ENCODE results near the gene BEGAIN. TPM values are rescaled to one million over a fixed set of nuclear protein-coding genes. Genes with fewer than 3 reads are reported as not detected.

The BEGAIN gene
- total RNA-seq, 4 donors from 2014 or later, result 0.47 to 1.5 (median 0.53) TPM; not detected in 1

- Histone ChIP-seq H3K4me3 (no peak overlapping the region), H3K9me3 (peaks cover 0 to 12% (median 0%) of the 10 kb centered on the region in 3 donors), H3K36me3 (no peaks in the 10 kb centered on the region), H3K4me1 (no peaks in the 10 kb centered on the region), H3K27ac (no peak overlapping the region), H3K27me3 (peaks cover 0 to 76% (median 2%) of the 10 kb centered on the region in 4 donors)
- TF ChIP-seq POLR2A (IDR thresholded peaks at IDR 0.05), result no peak
- TF ChIP-seq, protein P1, sequence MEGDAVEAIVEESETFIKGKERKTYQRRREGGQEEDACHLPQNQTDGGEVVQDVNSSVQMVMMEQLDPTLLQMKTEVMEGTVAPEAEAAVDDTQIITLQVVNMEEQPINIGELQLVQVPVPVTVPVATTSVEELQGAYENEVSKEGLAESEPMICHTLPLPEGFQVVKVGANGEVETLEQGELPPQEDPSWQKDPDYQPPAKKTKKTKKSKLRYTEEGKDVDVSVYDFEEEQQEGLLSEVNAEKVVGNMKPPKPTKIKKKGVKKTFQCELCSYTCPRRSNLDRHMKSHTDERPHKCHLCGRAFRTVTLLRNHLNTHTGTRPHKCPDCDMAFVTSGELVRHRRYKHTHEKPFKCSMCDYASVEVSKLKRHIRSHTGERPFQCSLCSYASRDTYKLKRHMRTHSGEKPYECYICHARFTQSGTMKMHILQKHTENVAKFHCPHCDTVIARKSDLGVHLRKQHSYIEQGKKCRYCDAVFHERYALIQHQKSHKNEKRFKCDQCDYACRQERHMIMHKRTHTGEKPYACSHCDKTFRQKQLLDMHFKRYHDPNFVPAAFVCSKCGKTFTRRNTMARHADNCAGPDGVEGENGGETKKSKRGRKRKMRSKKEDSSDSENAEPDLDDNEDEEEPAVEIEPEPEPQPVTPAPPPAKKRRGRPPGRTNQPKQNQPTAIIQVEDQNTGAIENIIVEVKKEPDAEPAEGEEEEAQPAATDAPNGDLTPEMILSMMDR (IDR thresholded peaks at IDR 0.05), result no peak
- intact Hi-C loops (cut with DNase I), result no loop called here
- no CpG with 5 or more reads among the region's 4 CpGs for WGBS, 2 donors
- no peak for DNase-seq
Measured at GRCh38 chr14:100605230-100605629, 18.0 kb upstream of the BEGAIN start.

DNA sequence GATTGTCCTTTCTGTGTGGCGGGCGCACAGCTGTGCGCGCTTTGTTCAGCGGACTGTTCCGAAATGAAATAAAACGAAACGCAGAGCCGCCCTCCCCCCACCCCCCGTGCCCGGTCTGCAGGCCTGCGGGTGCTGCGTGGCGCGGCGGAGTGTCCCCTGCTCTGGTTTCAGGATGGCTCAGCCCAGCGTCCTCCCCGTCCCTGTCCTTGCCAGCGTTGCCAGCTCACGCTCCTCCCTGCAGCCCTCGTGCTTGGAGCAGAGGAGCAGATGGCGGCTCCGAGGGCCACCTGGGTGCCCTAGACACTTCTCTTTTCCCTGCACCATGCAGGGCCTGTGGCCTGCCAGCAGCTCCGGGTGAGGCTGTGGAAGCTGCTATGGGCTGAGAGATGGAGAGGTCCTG is 17.5 kb upstream of the BEGAIN start:
- H3K27ac ChIP-seq, result no peak overlapping the region
- no peaks in the 10 kb centered on the region for H3K36me3 ChIP-seq
- H3K4me3 ChIP-seq, result no peak overlapping the region
- intact Hi-C loops (cut with DNase I), result no loop called here
- WGBS, 2 donors, result 85 to 96% methylated on average over 14 to 16 of the region's 24 CpGs
- peaks cover 0 to 75% (median 2%) of the 10 kb centered on the region in 4 donors for H3K27me3 ChIP-seq
- no peak for TF ChIP-seq POLR2A (IDR thresholded peaks at IDR 0.05)
- TF ChIP-seq, protein P1 (IDR thresholded peaks at IDR 0.05), result no peak
- no peaks in the 10 kb centered on the region for H3K4me1 ChIP-seq
- DNase-seq, result no peak
- H3K9me3 ChIP-seq, result peaks cover 0 to 12% (median 0%) of the 10 kb centered on the region in 3 donors

DNA sequence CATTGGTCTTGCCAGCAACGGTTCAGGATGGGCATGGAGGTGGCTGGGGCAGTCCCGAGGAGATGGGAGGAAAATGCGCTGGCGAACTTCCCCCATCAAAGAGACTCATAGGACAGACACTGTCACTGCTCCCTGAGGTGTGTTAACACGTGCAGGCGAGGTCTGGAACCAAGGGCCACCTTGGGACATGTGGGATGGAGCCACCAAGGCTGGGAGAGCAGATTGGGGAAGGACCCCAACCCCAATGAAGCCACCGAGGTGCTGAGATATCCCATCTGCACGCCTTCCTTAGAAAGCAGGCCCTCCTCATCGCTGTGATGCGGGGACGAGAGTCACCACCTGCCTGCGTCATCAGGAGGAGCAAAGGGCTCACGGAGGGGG is 16.9 kb upstream of the BEGAIN start:
- Histone ChIP-seq H3K4me1 (no peaks in the 10 kb centered on the region), H3K27ac (no peak overlapping the region), H3K4me3 (no peak overlapping the region), H3K36me3 (no peaks in the 10 kb centered on the region), H3K27me3 (peaks cover 0 to 73% (median 2%) of the 10 kb centered on the region in 4 donors), H3K9me3 (peaks cover 0 to 12% (median 0%) of the 10 kb centered on the region in 3 donors)
- no peak for DNase-seq
- intact Hi-C loops (cut with DNase I), result no loop called here
- no peak for TF ChIP-seq POLR2A (IDR thresholded peaks at IDR 0.05)
- TF ChIP-seq, protein P1 (IDR thresholded peaks at IDR 0.05), result no peak
- 77 to 83% methylated on average over 11 to 13 of the region's 13 CpGs for WGBS, 2 donors

DNA sequence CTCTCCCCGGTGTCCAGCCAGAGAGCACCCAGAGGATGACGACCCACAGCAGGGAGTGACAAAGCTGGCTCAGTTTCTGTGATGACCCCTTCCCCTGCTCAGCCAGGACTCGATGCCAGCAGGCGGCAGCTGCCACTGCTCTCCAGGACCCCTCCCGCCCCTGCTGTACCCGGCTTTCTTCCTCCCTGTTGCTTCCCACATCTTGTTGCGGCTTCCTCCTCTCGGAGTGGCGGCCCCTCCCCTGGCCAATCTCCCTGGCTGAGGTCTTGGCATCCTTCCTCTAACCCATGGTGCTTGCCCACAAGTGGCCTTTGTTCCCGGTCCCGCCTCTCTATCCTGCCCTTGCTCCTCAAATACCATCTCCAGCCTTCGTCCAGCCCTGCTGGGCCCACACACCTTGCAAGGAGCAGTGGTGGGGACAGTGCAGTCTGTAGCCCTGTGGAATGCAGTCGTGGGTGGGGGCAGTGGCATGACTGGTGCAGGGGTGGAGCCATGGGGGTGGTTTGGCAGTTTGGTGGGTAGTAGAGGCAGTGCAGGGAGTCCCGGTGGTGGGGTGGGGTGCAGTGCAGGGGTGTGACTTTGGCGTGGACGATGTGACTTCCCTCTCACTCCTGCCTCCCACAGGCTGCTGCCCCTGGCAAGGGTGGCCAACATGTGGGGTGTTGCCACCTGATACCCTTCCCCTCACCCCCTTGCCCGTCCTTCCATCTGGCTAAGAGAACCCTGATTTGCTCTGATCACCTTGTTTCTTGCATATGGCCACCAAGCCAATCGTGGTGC is 16.3 kb upstream of the BEGAIN start:
- Histone ChIP-seq H3K4me1 (no peaks in the 10 kb centered on the region), H3K27ac (no peak overlapping the region), H3K4me3 (no peak overlapping the region), H3K27me3 (peaks cover 0 to 73% (median 2%) of the 10 kb centered on the region in 4 donors), H3K36me3 (no peaks in the 10 kb centered on the region), H3K9me3 (peaks cover 0 to 12% (median 0%) of the 10 kb centered on the region in 3 donors)
- TF ChIP-seq POLR2A (IDR thresholded peaks at IDR 0.05), result no peak
- TF ChIP-seq, protein P1 (IDR thresholded peaks at IDR 0.05), result no peak
- intact Hi-C loops (cut with DNase I), result no loop called here
- 58 to 77% methylated on average over 14 to 15 of the region's 18 CpGs for WGBS, 2 donors
- DNase-seq, result no peak

DNA sequence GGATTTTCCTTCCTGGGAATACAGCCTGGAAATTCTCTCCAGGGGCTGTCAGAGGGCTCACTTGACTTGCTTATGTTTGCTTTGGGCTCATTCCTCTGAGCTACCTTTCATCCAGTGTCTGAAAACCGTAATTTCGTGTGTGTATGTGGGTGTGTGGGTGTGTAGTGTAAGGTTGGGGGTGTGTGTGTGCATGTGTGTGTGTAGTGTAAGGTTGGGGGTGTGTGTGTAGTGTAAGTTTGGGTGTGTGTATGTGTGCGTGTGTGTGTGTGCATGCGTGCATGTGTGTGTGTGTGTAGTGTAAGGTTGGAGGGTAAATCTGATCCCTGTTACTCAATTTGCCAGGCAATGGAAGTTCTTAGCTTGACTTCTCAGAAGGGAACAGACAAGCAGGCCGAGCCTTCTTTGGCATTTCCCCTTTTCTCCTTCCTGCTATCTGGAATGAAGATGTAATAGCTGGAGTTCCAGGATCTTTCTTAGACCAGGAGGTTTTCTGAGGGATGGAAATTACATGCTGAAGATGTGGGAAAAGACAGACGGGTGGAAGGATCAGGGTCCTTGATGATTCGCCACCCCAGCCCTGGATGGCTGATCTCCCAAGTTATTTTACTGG is 15.5 kb upstream of the BEGAIN start:
- 51 to 72% methylated on average over 7 of the region's 7 CpGs for WGBS, 2 donors
- Histone ChIP-seq H3K9me3 (peaks cover 0 to 12% (median 0%) of the 10 kb centered on the region in 3 donors), H3K27me3 (peaks cover 0 to 73% (median 2%) of the 10 kb centered on the region in 4 donors), H3K4me1 (no peaks in the 10 kb centered on the region), H3K36me3 (no peaks in the 10 kb centered on the region), H3K4me3 (no peak overlapping the region), H3K27ac (no peak overlapping the region)
- DNase-seq, result no peak
- intact Hi-C loops (cut with DNase I), result no loop called here
- TF ChIP-seq, protein P1 (IDR thresholded peaks at IDR 0.05), result no peak
- no peak for TF ChIP-seq POLR2A (IDR thresholded peaks at IDR 0.05)

Data from esophagus squamous epithelium (tissue), 5 donors.